HTR-8/SVneo (cell line): Measurements from ENCODE around the gene PHF8.
A peak's percentile ranks its signal among the peaks of the same experiment; 100 is the strongest.

ENCODE experiments used
- DNase-seq: peaks from one replicate; pipeline ENCODE4 v3.0.0; 2011; ENCODE audit warnings: low spot score, mixed read lengths; ENCODE audit not compliant: insufficient read length
- FAIRE-seq: peaks from 2 replicates; lab custom pipeline; 2011; peaks lifted over from hg19 to GRCh38; lab: Jason Lieb, UNC

Gene PHF8

GRCh38 chrX:54029529-54030143, 14.6 kb downstream of the PHF8 start:
- no peak for DNase-seq
- FAIRE-seq: no peak

GRCh38 chrX:54024350-54024749, 19.9 kb downstream of the PHF8 start:
- FAIRE-seq (no peak), DNase-seq (no peak)

- FAIRE-seq (no peak), DNase-seq (no peak)
Observed at GRCh38 chrX:54012830-54013500, 31.3 kb downstream of the PHF8 start.

- FAIRE-seq (no peak), DNase-seq (no peak)
Observed at GRCh38 chrX:54007682-54008081, 36.6 kb downstream of the PHF8 start.

- FAIRE-seq: no peak
- DNase-seq: no peak
Observed at GRCh38 chrX:53997724-53998123, 46.5 kb downstream of the PHF8 start.

- FAIRE-seq: no peak
- DNase-seq: no peak
Observed at GRCh38 chrX:53992589-53992988, 51.7 kb downstream of the PHF8 start.

- FAIRE-seq (no peak), DNase-seq (no peak)
Observed at GRCh38 chrX:53990171-53990570, 54.1 kb downstream of the PHF8 start.

GRCh38 chrX:53984895-53985294, 59.4 kb downstream of the PHF8 start:
- no peak for FAIRE-seq
- no peak for DNase-seq

- DNase-seq (no peak), FAIRE-seq (no peak)
Observed at GRCh38 chrX:53974529-53974928, 69.7 kb downstream of the PHF8 start.

- FAIRE-seq: no peak
Observed at GRCh38 chrX:53969540-53969939, 74.7 kb downstream of the PHF8 start.

GRCh38 chrX:53950130-53950733, 94.0 kb downstream of the PHF8 start:
- DNase-seq (no peak), FAIRE-seq (no peak)

More at GRCh38 chrX:53969540-53969939, 74.7 kb downstream of the PHF8 start:
- no peak for DNase-seq

- DNase-seq: no peak
- FAIRE-seq: no peak
Observed at GRCh38 chrX:53940180-53940579, 104.1 kb downstream of the PHF8 start.

- DNase-seq (no peak), FAIRE-seq (no peak)
Observed at GRCh38 chrX:53939127-53939526, 105.1 kb downstream of the PHF8 start.

GRCh38 chrX:53930515-53931380, 113.5 kb downstream of the PHF8 start:
- FAIRE-seq: no peak
- DNase-seq: peak; percentile 0

GRCh38 chrX:53926030-53926429, 118.2 kb downstream of the PHF8 start:
- FAIRE-seq: no peak
- no peak for DNase-seq

- FAIRE-seq (no peak), DNase-seq (no peak)
Observed at GRCh38 chrX:53918702-53919101, 125.6 kb downstream of the PHF8 start.

GRCh38 chrX:53900623-53901022, 143.7 kb downstream of the PHF8 start:
- DNase-seq (no peak), FAIRE-seq (no peak)

- DNase-seq (no peak), FAIRE-seq (no peak)
Observed at GRCh38 chrX:53895270-53895669, 149.0 kb downstream of the PHF8 start.
